ENCODE measurements around the gene SUPT16H. TPM values are rescaled to one million over a fixed set of nuclear protein-coding genes. Genes with fewer than 3 reads are reported as not detected.

The SUPT16H gene
- polyA plus RNA-seq, 1 of the 3 experiments (the other 2 are of a cell fraction): 53.7 TPM

DNA sequence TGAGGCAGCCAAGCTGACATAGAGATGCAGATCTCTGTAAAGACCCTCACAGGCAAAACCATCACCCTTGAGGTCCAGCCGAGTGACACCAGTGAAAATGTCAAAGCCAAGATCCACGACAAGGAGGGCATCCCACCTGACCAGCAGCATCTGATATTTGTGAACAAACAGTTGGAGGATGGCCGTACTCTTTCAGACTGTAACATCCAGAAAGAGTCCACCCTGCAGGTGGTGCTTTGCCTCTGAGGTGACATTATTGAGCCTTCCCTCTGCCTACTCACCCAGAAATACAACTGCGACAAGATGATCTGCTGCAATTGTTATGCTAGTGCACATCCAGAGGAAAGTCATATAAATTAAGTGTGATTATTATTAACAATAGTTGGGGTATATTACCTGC lies 15.1 kb upstream of the SUPT16H start:
- no peaks in the 10 kb centered on the region for H3K4me1 ChIP-seq (ENCODE audit: control insufficient read depth in 1 of 2, insufficient read depth in 2 of 2, low read depth in 1 of 2, low read length in 1 of 2)
- no peaks in the 10 kb centered on the region for H3K27me3 ChIP-seq (ENCODE audit: insufficient read depth)
- H3K79me2 ChIP-seq (ENCODE audit: insufficient read depth): peaks cover 2% of the 10 kb centered on the region; the same call in 1 of the 2 replicates
- H3K9me3 ChIP-seq: no peaks in the 10 kb centered on the region
- H3K9ac ChIP-seq: no peak overlapping the region
- H3K4me3 ChIP-seq (ENCODE audit: low read depth in 2 of 2, low read length in 1 of 2): no peak overlapping the region
- H3K4me2 ChIP-seq: no peak overlapping the region
- TF ChIP-seq ELF1 (IDR thresholded peaks at IDR 0.05) (no peak), GATA2 (CRISPR knock-in tag; IDR thresholded peaks at IDR 0.05) (no peak), POLR2AphosphoS5 (IDR thresholded peaks at IDR 0.05; ENCODE audit: low read depth, low read length) (no peak), CTCF (IDR thresholded peaks at IDR 0.05) (no peak), EZH2phosphoT487 (IDR thresholded peaks at IDR 0.05; ENCODE audit: borderline replicate concordance, low read depth) (no peak), GABPA (IDR thresholded peaks at IDR 0.05; ENCODE audit: low read depth) (no peak)
- TF ChIP-seq, protein P1, sequence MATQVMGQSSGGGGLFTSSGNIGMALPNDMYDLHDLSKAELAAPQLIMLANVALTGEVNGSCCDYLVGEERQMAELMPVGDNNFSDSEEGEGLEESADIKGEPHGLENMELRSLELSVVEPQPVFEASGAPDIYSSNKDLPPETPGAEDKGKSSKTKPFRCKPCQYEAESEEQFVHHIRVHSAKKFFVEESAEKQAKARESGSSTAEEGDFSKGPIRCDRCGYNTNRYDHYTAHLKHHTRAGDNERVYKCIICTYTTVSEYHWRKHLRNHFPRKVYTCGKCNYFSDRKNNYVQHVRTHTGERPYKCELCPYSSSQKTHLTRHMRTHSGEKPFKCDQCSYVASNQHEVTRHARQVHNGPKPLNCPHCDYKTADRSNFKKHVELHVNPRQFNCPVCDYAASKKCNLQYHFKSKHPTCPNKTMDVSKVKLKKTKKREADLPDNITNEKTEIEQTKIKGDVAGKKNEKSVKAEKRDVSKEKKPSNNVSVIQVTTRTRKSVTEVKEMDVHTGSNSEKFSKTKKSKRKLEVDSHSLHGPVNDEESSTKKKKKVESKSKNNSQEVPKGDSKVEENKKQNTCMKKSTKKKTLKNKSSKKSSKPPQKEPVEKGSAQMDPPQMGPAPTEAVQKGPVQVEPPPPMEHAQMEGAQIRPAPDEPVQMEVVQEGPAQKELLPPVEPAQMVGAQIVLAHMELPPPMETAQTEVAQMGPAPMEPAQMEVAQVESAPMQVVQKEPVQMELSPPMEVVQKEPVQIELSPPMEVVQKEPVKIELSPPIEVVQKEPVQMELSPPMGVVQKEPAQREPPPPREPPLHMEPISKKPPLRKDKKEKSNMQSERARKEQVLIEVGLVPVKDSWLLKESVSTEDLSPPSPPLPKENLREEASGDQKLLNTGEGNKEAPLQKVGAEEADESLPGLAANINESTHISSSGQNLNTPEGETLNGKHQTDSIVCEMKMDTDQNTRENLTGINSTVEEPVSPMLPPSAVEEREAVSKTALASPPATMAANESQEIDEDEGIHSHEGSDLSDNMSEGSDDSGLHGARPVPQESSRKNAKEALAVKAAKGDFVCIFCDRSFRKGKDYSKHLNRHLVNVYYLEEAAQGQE (IDR thresholded peaks at IDR 0.05; ENCODE audit: low read depth, low read length): no peak
- H3F3A ChIP-seq (replicated peaks; ENCODE audit: insufficient read depth): peaks cover 12% of the 10 kb centered on the region
- no peak overlapping the region for H2AFZ ChIP-seq (ENCODE audit: low read depth)
- ChIA-PET POLR2A (no interaction called here), CTCF (no interaction called here)
- WGBS (ENCODE audit: low lambda C conversion rate): 91% methylated on average over 4 of the region's 4 CpGs
- no peak overlapping the region; a peak in 1 of 4 replicates for H3K27ac ChIP-seq (ENCODE audit: low read depth in 2 of 2, low read length in 1 of 2)
- H4K20me1 ChIP-seq (ENCODE audit: insufficient read depth): no peaks in the 10 kb centered on the region
- H3K9me2 ChIP-seq: no peaks in the 10 kb centered on the region
- H3K36me3 ChIP-seq (replicated peaks in 1 of 2; ENCODE audit: control insufficient read depth in 1 of 2, insufficient read depth in 2 of 2, low read length in 1 of 2): peaks cover 88 to 98% of the 10 kb centered on the region in 2 experiments
- no peak for DNase-seq

GRCh38 chr14:21395450-21395849 lies 11.6 kb upstream of the SUPT16H start:
- Histone ChIP-seq H3K27me3 (ENCODE audit: insufficient read depth) (no peaks in the 10 kb centered on the region), H3F3A (replicated peaks; ENCODE audit: insufficient read depth) (peaks cover 16% of the 10 kb centered on the region), H3K4me1 (ENCODE audit: control insufficient read depth in 1 of 2, insufficient read depth in 2 of 2, low read depth in 1 of 2, low read length in 1 of 2) (no peaks in the 10 kb centered on the region), H3K4me2 (no peak overlapping the region), H3K9me3 (no peaks in the 10 kb centered on the region), H3K9me2 (no peaks in the 10 kb centered on the region), H3K4me3 (ENCODE audit: low read depth in 2 of 2, low read length in 1 of 2) (no peak overlapping the region), H3K79me2 (ENCODE audit: insufficient read depth) (peaks cover 2% of the 10 kb centered on the region; the same call in 1 of the 2 replicates), H3K36me3 (replicated peaks in 1 of 2; ENCODE audit: control insufficient read depth in 1 of 2, insufficient read depth in 2 of 2, low read length in 1 of 2) (peaks cover 94% of the 10 kb centered on the region in 2 experiments), H2AFZ (ENCODE audit: low read depth) (no peak overlapping the region), H4K20me1 (ENCODE audit: insufficient read depth) (no peaks in the 10 kb centered on the region), H3K27ac (ENCODE audit: low read depth in 2 of 2, low read length in 1 of 2) (no peak overlapping the region), H3K9ac (no peak overlapping the region)
- CTCF ChIA-PET: no interaction called here
- DNase-seq: no peak
- 4% methylated on average over 1 of the region's 1 CpG for WGBS (ENCODE audit: low lambda C conversion rate)
- no peak for TF ChIP-seq TCF12 (IDR thresholded peaks at IDR 0.05)
- peak; percentile 39 for TF ChIP-seq CTCF (IDR thresholded peaks at IDR 0.05)
- TF ChIP-seq IRF3 (IDR thresholded peaks at IDR 0.05; ENCODE audit: low read depth, low read length): no peak
- TF ChIP-seq GATA2 (CRISPR knock-in tag; IDR thresholded peaks at IDR 0.05): no peak
- TF ChIP-seq EP300 (IDR thresholded peaks at IDR 0.05; ENCODE audit: borderline replicate concordance in 1 of 2, low read depth in 1 of 2, low read length in 1 of 2): no peak
- no peak for TF ChIP-seq YY1 (IDR thresholded peaks at IDR 0.05; ENCODE audit: low read depth)
- TF ChIP-seq MEF2A (IDR thresholded peaks at IDR 0.05; ENCODE audit: borderline replicate concordance, low read depth): no peak
- no peak for TF ChIP-seq RAD21 (IDR thresholded peaks at IDR 0.05; ENCODE audit: low read length)
- POLR2A ChIA-PET: no interaction called here
